Activated naive CD4-positive, alpha-beta T cell treated with anti-CD3 and anti-CD28 coated beads, Interleukin-2, amount 50 U/mL, for 72 hours (primary cell): ENCODE results near the gene LIPG. TPM values are rescaled to one million over a fixed set of nuclear protein-coding genes. Genes with fewer than 3 reads are reported as not detected.
"Not testable (repeated sequence)": the region's sequence is repeated elsewhere in the genome, so short reads cannot be mapped to it uniquely, and the experiment has no call there.

Experiments used
- ATAC-seq, 2 donors: fragments of 150-1000 bp; cut with Tn5 transposase; 2 replicates each; pipeline ENCODE4 v1.10.0; 2021; ENCODE audit warnings: mild to moderate bottlenecking in 2 of 2, moderate library complexity in 2 of 2
- DNase-seq, 2 donors: peaks; one replicate each; pipeline ENCODE4 v3.0.0; 2021 to 2022; ENCODE audit warnings: low spot score in 2 of 2
- H3K27ac Mint-ChIP-seq, 2 donors: one replicate each; pipeline ENCODE4 v1.8.0; 2022; ENCODE audit warnings: mild to moderate bottlenecking in 2 of 2, mixed read lengths in 2 of 2
- H3K36me3 Mint-ChIP-seq, 2 donors: one replicate each; pipeline ENCODE4 v1.8.0; 2022; ENCODE audit warnings: mixed read lengths in 2 of 2
- H3K9me3 Mint-ChIP-seq, 2 donors: one replicate each; pipeline ENCODE4 v1.8.0; 2022; ENCODE audit warnings: mixed read lengths in 2 of 2
- total RNA-seq, 2 donors: library from RNA; stranded (reverse); gene quantifications; one replicate each; pipeline ENCODE4 v1.2.3, GENCODE V29; 2022

LIPG gene
- total RNA-seq, result under 1 TPM; 0.11 to 0.60 TPM

- DNase-seq (peak; percentile 53 to 55), ATAC-seq (peak; percentile 83 to 85)
- H3K9me3 Mint-ChIP-seq, result no peaks in the 10 kb centered on the region
- H3K36me3 Mint-ChIP-seq, result peaks cover 0 to 19% of the 10 kb centered on the region in 2 donors
- H3K27ac Mint-ChIP-seq, result peak within 1 kb of the TSS in 1 of 2 donors; percentile 58
These were observed at the start of gene LIPG for GRCh38 chr18:49561289-49562193. TSS of gene LIPG (plus strand) at chr18:49562057. CDS start at chr18:49562309, 252 bp downstream.

GRCh38 chr18:49512876-49513275 is 49.0 kb upstream of the LIPG start:
- H3K36me3 Mint-ChIP-seq, H3K9me3 Mint-ChIP-seq, ATAC-seq, DNase-seq, H3K27ac Mint-ChIP-seq: not testable (repeated sequence)

- no peaks in the 10 kb centered on the region for H3K36me3 Mint-ChIP-seq
- no peak overlapping the region for H3K27ac Mint-ChIP-seq
- H3K9me3 Mint-ChIP-seq, result no peaks in the 10 kb centered on the region
- ATAC-seq (no peak), DNase-seq (no peak)
These were observed 47.3 kb upstream of the LIPG start for GRCh38 chr18:49514577-49514976.

GRCh38 chr18:49515003-49515402 is 46.9 kb upstream of the LIPG start:
- not testable (repeated sequence) for H3K36me3 Mint-ChIP-seq, H3K27ac Mint-ChIP-seq, ATAC-seq, H3K9me3 Mint-ChIP-seq, DNase-seq

GRCh38 chr18:49515516-49515915 is 46.3 kb upstream of the LIPG start:
- H3K36me3 Mint-ChIP-seq, result no peaks in the 10 kb centered on the region
- ATAC-seq, result no peak

GRCh38 chr18:49517483-49517882 is 44.4 kb upstream of the LIPG start:
- DNase-seq (no peak), ATAC-seq (no peak)
- Mint-ChIP-seq H3K9me3 (no peaks in the 10 kb centered on the region), H3K27ac (no peak overlapping the region), H3K36me3 (no peaks in the 10 kb centered on the region)

More at GRCh38 chr18:49515516-49515915, 46.3 kb upstream of the LIPG start:
- no peak for DNase-seq
- Mint-ChIP-seq H3K9me3 (no peaks in the 10 kb centered on the region), H3K27ac (no peak overlapping the region)

- H3K27ac Mint-ChIP-seq, result peak overlapping the region in 1 of 2 donors; percentile 37
- no peak for ATAC-seq
- H3K36me3 Mint-ChIP-seq, result no peaks in the 10 kb centered on the region
- no peaks in the 10 kb centered on the region for H3K9me3 Mint-ChIP-seq
- no peak for DNase-seq
These were observed 42.5 kb upstream of the LIPG start for GRCh38 chr18:49519101-49519971.

- no peak for ATAC-seq
- Mint-ChIP-seq H3K9me3 (no peaks in the 10 kb centered on the region), H3K27ac (no peak overlapping the region), H3K36me3 (no peaks in the 10 kb centered on the region)
- DNase-seq, result no peak
These were observed 41.2 kb upstream of the LIPG start for GRCh38 chr18:49520661-49521145.

- Mint-ChIP-seq H3K9me3 (no peaks in the 10 kb centered on the region), H3K36me3 (no peaks in the 10 kb centered on the region), H3K27ac (no peak overlapping the region)
- DNase-seq, result no peak
- ATAC-seq, result no peak
These were observed 40.5 kb upstream of the LIPG start for GRCh38 chr18:49521216-49521835.

- not testable (repeated sequence) for H3K27ac Mint-ChIP-seq, H3K9me3 Mint-ChIP-seq, DNase-seq, ATAC-seq, H3K36me3 Mint-ChIP-seq
These were observed 38.2 kb upstream of the LIPG start for GRCh38 chr18:49523580-49524093.

- Mint-ChIP-seq H3K36me3 (no peaks in the 10 kb centered on the region), H3K9me3 (no peaks in the 10 kb centered on the region), H3K27ac (no peak overlapping the region)
- DNase-seq, result no peak
- ATAC-seq, result no peak
These were observed 37.5 kb upstream of the LIPG start for GRCh38 chr18:49524349-49524748.

GRCh38 chr18:49524951-49525350 is 36.9 kb upstream of the LIPG start:
- H3K27ac Mint-ChIP-seq, result no peak overlapping the region
- ATAC-seq (no peak), DNase-seq (no peak)
- no peaks in the 10 kb centered on the region for H3K36me3 Mint-ChIP-seq
- no peaks in the 10 kb centered on the region for H3K9me3 Mint-ChIP-seq

- DNase-seq (no peak), ATAC-seq (no peak)
- Mint-ChIP-seq H3K27ac (no peak overlapping the region), H3K9me3 (no peaks in the 10 kb centered on the region), H3K36me3 (no peaks in the 10 kb centered on the region)
These were observed 35.9 kb upstream of the LIPG start for GRCh38 chr18:49525981-49526380.

GRCh38 chr18:49527631-49528327 is 34.1 kb upstream of the LIPG start:
- Mint-ChIP-seq H3K9me3 (no peaks in the 10 kb centered on the region), H3K36me3 (no peaks in the 10 kb centered on the region), H3K27ac (no peak overlapping the region)
- ATAC-seq (no peak), DNase-seq (no peak)

- H3K36me3 Mint-ChIP-seq, result no peaks in the 10 kb centered on the region
- no peak for ATAC-seq
- H3K9me3 Mint-ChIP-seq, result no peaks in the 10 kb centered on the region
- DNase-seq, result no peak
- H3K27ac Mint-ChIP-seq, result no peak overlapping the region
These were observed 32.3 kb upstream of the LIPG start for GRCh38 chr18:49529596-49529995.

- Mint-ChIP-seq H3K36me3 (no peaks in the 10 kb centered on the region), H3K27ac (no peak overlapping the region), H3K9me3 (no peaks in the 10 kb centered on the region)
- no peak for DNase-seq
- no peak for ATAC-seq
These were observed 30.1 kb upstream of the LIPG start for GRCh38 chr18:49531678-49532153.
